ENCODE results near the gene SLC4A9.
A peak's percentile ranks its signal among the peaks of the same experiment; 100 is the strongest.

The SLC4A9 gene

DNA sequence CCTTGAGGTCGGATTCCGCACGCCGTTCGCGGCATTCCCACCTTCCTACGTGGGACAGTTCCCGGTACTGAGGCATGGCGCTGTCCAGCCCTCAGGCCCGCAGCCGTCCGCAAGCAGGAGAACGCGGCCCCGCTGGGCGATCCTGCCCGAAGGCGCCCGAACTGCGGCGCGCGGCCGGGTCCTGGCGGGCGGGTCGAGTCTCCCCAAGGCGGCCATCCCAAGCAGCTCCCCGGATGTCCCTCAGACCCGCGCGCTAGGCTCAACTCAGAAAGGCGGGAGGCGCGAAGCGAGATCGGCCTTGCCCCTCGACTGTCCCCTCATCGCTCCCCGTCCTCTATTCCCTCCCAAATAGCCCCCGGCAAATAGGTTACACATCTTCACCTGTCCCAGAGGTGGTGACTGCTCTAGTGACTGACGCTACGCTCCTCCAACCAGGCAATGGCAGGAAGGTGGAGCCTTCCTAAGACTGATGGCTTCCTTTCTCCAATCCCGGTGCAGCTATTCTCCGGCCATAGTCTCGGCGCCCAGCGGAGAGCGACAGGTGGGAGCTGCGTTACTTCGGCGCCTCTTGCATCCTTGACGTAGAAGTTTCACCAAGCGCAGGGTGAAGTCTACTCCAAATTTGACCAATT is 40.9 kb downstream of the SLC4A9 start (continued):
- TF ChIP-seq ZNF211 (tag by site-specific recombination; IDR thresholded peaks at IDR 0.05; ENCODE audit: low read depth), result no peak
- TF ChIP-seq ZNF473 (tag by site-specific recombination; IDR thresholded peaks at IDR 0.05), result no peak
- TF ChIP-seq ZFP3 (tag by site-specific recombination; IDR thresholded peaks at IDR 0.05; ENCODE audit: low read depth), result no peak
- TF ChIP-seq HOXC10 (CRISPR knock-in tag; IDR thresholded peaks at IDR 0.05), result no peak; the same call in 1 of the 2 replicates
- no peak; the same call in 1 of the 2 replicates for TF ChIP-seq KLF10 (tag by site-specific recombination; IDR thresholded peaks at IDR 0.05)
- TF ChIP-seq ZNF274 (IDR thresholded peaks at IDR 0.05; ENCODE audit: low read length), result no peak
- TF ChIP-seq ZNF274 (tag by site-specific recombination; IDR thresholded peaks at IDR 0.05; ENCODE audit: borderline replicate concordance), result no peak
- TF ChIP-seq, protein P1, sequence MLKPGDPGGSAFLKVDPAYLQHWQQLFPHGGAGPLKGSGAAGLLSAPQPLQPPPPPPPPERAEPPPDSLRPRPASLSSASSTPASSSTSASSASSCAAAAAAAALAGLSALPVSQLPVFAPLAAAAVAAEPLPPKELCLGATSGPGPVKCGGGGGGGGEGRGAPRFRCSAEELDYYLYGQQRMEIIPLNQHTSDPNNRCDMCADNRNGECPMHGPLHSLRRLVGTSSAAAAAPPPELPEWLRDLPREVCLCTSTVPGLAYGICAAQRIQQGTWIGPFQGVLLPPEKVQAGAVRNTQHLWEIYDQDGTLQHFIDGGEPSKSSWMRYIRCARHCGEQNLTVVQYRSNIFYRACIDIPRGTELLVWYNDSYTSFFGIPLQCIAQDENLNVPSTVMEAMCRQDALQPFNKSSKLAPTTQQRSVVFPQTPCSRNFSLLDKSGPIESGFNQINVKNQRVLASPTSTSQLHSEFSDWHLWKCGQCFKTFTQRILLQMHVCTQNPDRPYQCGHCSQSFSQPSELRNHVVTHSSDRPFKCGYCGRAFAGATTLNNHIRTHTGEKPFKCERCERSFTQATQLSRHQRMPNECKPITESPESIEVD (tag by site-specific recombination; IDR thresholded peaks at IDR 0.05), result no peak
- peak; percentile 87 for TF ChIP-seq ZBTB10 (tag by site-specific recombination; IDR thresholded peaks at IDR 0.05)
- no peak for TF ChIP-seq ZNF621 (tag by site-specific recombination; IDR thresholded peaks at IDR 0.05)
- TF ChIP-seq ZNF677 (tag by site-specific recombination; IDR thresholded peaks at IDR 0.05), result no peak
- no peak for TF ChIP-seq ZNF707 (tag by site-specific recombination; IDR thresholded peaks at IDR 0.05)
- TF ChIP-seq, protein P2, sequence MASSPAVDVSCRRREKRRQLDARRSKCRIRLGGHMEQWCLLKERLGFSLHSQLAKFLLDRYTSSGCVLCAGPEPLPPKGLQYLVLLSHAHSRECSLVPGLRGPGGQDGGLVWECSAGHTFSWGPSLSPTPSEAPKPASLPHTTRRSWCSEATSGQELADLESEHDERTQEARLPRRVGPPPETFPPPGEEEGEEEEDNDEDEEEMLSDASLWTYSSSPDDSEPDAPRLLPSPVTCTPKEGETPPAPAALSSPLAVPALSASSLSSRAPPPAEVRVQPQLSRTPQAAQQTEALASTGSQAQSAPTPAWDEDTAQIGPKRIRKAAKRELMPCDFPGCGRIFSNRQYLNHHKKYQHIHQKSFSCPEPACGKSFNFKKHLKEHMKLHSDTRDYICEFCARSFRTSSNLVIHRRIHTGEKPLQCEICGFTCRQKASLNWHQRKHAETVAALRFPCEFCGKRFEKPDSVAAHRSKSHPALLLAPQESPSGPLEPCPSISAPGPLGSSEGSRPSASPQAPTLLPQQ (tag by site-specific recombination; IDR thresholded peaks at IDR 0.05), result peak; percentile 84
- TF ChIP-seq ZNF544 (tag by site-specific recombination; IDR thresholded peaks at IDR 0.05), result no peak
- TF ChIP-seq, protein P3, sequence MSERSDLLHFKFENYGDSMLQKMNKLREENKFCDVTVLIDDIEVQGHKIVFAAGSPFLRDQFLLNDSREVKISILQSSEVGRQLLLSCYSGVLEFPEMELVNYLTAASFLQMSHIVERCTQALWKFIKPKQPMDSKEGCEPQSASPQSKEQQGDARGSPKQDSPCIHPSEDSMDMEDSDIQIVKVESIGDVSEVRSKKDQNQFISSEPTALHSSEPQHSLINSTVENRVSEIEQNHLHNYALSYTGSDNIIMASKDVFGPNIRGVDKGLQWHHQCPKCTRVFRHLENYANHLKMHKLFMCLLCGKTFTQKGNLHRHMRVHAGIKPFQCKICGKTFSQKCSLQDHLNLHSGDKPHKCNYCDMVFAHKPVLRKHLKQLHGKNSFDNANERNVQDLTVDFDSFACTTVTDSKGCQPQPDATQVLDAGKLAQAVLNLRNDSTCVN (tag by site-specific recombination; optimal IDR thresholded peaks at IDR 0.05), result peak; percentile 96
- TF ChIP-seq ZNF292 (tag by site-specific recombination; IDR thresholded peaks at IDR 0.05; ENCODE audit: borderline replicate concordance, low read depth), result no peak
- TF ChIP-seq, protein P4, sequence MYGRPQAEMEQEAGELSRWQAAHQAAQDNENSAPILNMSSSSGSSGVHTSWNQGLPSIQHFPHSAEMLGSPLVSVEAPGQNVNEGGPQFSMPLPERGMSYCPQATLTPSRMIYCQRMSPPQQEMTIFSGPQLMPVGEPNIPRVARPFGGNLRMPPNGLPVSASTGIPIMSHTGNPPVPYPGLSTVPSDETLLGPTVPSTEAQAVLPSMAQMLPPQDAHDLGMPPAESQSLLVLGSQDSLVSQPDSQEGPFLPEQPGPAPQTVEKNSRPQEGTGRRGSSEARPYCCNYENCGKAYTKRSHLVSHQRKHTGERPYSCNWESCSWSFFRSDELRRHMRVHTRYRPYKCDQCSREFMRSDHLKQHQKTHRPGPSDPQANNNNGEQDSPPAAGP (tag by site-specific recombination; IDR thresholded peaks at IDR 0.05), result no peak
- TF ChIP-seq PRDM10 (tag by site-specific recombination; IDR thresholded peaks at IDR 0.05), result peak; percentile 86
- peak; percentile 68; the same call in 1 of the 2 replicates for TF ChIP-seq CTCF (tag by site-specific recombination; IDR thresholded peaks at IDR 0.05)
- TF ChIP-seq, protein P5, sequence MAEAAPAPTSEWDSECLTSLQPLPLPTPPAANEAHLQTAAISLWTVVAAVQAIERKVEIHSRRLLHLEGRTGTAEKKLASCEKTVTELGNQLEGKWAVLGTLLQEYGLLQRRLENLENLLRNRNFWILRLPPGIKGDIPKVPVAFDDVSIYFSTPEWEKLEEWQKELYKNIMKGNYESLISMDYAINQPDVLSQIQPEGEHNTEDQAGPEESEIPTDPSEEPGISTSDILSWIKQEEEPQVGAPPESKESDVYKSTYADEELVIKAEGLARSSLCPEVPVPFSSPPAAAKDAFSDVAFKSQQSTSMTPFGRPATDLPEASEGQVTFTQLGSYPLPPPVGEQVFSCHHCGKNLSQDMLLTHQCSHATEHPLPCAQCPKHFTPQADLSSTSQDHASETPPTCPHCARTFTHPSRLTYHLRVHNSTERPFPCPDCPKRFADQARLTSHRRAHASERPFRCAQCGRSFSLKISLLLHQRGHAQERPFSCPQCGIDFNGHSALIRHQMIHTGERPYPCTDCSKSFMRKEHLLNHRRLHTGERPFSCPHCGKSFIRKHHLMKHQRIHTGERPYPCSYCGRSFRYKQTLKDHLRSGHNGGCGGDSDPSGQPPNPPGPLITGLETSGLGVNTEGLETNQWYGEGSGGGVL (tag by site-specific recombination; IDR thresholded peaks at IDR 0.05), result no peak
- no peak for TF ChIP-seq ZNF133 (tag by site-specific recombination; IDR thresholded peaks at IDR 0.05)
- TF ChIP-seq TCF7L2 (IDR thresholded peaks at IDR 0.05; ENCODE audit: borderline replicate concordance, low read depth, low read length), result no peak
- no peak for TF ChIP-seq ZFP41 (tag by site-specific recombination; IDR thresholded peaks at IDR 0.05; ENCODE audit: borderline replicate concordance)
- TF ChIP-seq ZNF10 (tag by site-specific recombination; IDR thresholded peaks at IDR 0.05), result no peak
